Colonic mucosa (tissue), 4 donors: ENCODE measurements around the gene TDP1. TPM values are rescaled to one million over a fixed set of nuclear protein-coding genes. Genes with fewer than 3 reads are reported as not detected.
"Not testable (repeated sequence)": the region's sequence is repeated elsewhere in the genome, so short reads cannot be mapped to it uniquely, and the experiment has no call there.

Experiments used
- DNase-seq: peaks from one replicate; pipeline ENCODE4 v3.0.0-alpha.2; 2020
- H3K27ac ChIP-seq: fragments of 200-600 bp; one replicate; pipeline ENCODE4 v1.8.0; 2021
- H3K27me3 ChIP-seq: fragments of 200-600 bp; one replicate; pipeline ENCODE4 v1.8.0; 2021
- H3K36me3 ChIP-seq: fragments of 200-600 bp; one replicate; pipeline ENCODE4 v1.8.0; 2021
- H3K4me1 ChIP-seq: fragments of 200-600 bp; one replicate; pipeline ENCODE4 v1.8.0; 2021; ENCODE audit warnings: mild to moderate bottlenecking
- H3K4me3 ChIP-seq: fragments of 200-600 bp; one replicate; pipeline ENCODE4 v1.8.0; 2021
- H3K9ac ChIP-seq, 2 donors: one replicate each; pipeline ENCODE4 v1.7.0; 2013; ENCODE audit warnings: control low read depth in 2 of 2, low read depth in 2 of 2, low read length in 2 of 2
- H3K9me3 ChIP-seq: fragments of 200-600 bp; one replicate; pipeline ENCODE4 v1.8.0; 2021
- CTCF ChIP-seq: fragments of 200-600 bp; IDR thresholded peaks from one replicate; pipeline ENCODE4 v1.8.0; 2022; ENCODE audit warnings: antibody characterized with exemption, mild to moderate bottlenecking
- intact Hi-C: fragments of 100-400 bp; cut with DNase I; formaldehyde crosslinking; loops from one replicate; pipeline ENCODE4 v1.14.1; 2022
- total RNA-seq, 2 donors: library from RNA; stranded (reverse); fragmentation: NEBNext Ultra II Directional in 1 of 2; extraction: Animal tissue kit (Norgen Biotek cat#: 25700) in 1 of 2; gene quantifications; one replicate each; pipeline ENCODE4 v1.2.1, GENCODE V29; 2021
- donor health status: healthy.
- donor health status: DM: no; HTN: no; CAD: no.
- donor health status: DM: no; HTN: no; CAD: no.

Gene TDP1
- total RNA-seq, 2 donors from 2014 or later: 20.0 to 33.3 TPM

GRCh38 chr14:90072350-90072749 lies 116.6 kb downstream of the TDP1 start:
- Histone ChIP-seq H3K27ac (no peak overlapping the region), H3K9ac (no peak overlapping the region), H3K9me3 (no peaks in the 10 kb centered on the region), H3K4me3 (no peak overlapping the region), H3K36me3 (no peaks in the 10 kb centered on the region), H3K4me1 (no peaks in the 10 kb centered on the region), H3K27me3 (peaks cover 3% of the 10 kb centered on the region)
- no peak for TF ChIP-seq CTCF
- no peak for DNase-seq
- intact Hi-C loops: no loop called here

- Histone ChIP-seq H3K27ac (no peak overlapping the region), H3K4me1 (no peaks in the 10 kb centered on the region), H3K9ac (no peak overlapping the region), H3K9me3 (no peaks in the 10 kb centered on the region), H3K27me3 (peaks cover 3% of the 10 kb centered on the region), H3K36me3 (no peaks in the 10 kb centered on the region), H3K4me3 (no peak overlapping the region)
- intact Hi-C loops: no loop called here
- DNase-seq: no peak
- no peak for TF ChIP-seq CTCF
These were observed 123.8 kb downstream of the TDP1 start for GRCh38 chr14:90079576-90079975.

- no peak for DNase-seq
- no peaks in the 10 kb centered on the region for H3K27me3 ChIP-seq
- H3K9ac ChIP-seq: no peak overlapping the region
- intact Hi-C loops: no loop called here
- H3K4me1 ChIP-seq: no peaks in the 10 kb centered on the region
- H3K36me3 ChIP-seq: no peaks in the 10 kb centered on the region
- H3K9me3 ChIP-seq: no peaks in the 10 kb centered on the region
- no peak overlapping the region for H3K27ac ChIP-seq
- no peak overlapping the region for H3K4me3 ChIP-seq
- TF ChIP-seq CTCF: no peak
These were observed 131.7 kb downstream of the TDP1 start for GRCh38 chr14:90087433-90087832.

GRCh38 chr14:90088176-90088575 lies 132.4 kb downstream of the TDP1 start:
- no peaks in the 10 kb centered on the region for H3K4me1 ChIP-seq
- intact Hi-C loops: no loop called here
- H3K27ac ChIP-seq: no peak overlapping the region
- no peaks in the 10 kb centered on the region for H3K9me3 ChIP-seq
- H3K27me3 ChIP-seq: no peaks in the 10 kb centered on the region
- H3K4me3 ChIP-seq: no peak overlapping the region
- no peak for TF ChIP-seq CTCF
- DNase-seq: no peak
- no peak overlapping the region for H3K9ac ChIP-seq
- H3K36me3 ChIP-seq: no peaks in the 10 kb centered on the region

- H3K4me1 ChIP-seq, H3K27me3 ChIP-seq, intact Hi-C loops, H3K27ac ChIP-seq, H3K9me3 ChIP-seq, H3K36me3 ChIP-seq, H3K4me3 ChIP-seq, H3K9ac ChIP-seq, DNase-seq: not testable (repeated sequence)
These were observed 133.8 kb downstream of the TDP1 start for GRCh38 chr14:90089486-90089885.

GRCh38 chr14:90091393-90091792 lies 135.7 kb downstream of the TDP1 start:
- no peaks in the 10 kb centered on the region for H3K4me1 ChIP-seq
- H3K4me3 ChIP-seq: no peak overlapping the region
- intact Hi-C loops: no loop called here
- H3K27ac ChIP-seq: no peak overlapping the region
- no peaks in the 10 kb centered on the region for H3K36me3 ChIP-seq
- no peak overlapping the region for H3K9ac ChIP-seq
- no peaks in the 10 kb centered on the region for H3K9me3 ChIP-seq
- TF ChIP-seq CTCF: no peak
- H3K27me3 ChIP-seq: no peaks in the 10 kb centered on the region
- DNase-seq: no peak
